Thyroid gland (tissue), 4 donors: ENCODE measurements around the gene SLC22A7.

Source experiments
- POLR2A ChIP-seq, 2 donors: fragments of 450-650 bp; IDR thresholded peaks; one replicate each; pipeline ENCODE4 v1.6.1; 2017; ENCODE audit warnings: antibody characterized with exemption in 2 of 2, mild to moderate bottlenecking in 2 of 2, moderate library complexity in 1 of 2
- TF ChIP-seq, protein P1 (sequence below), 6 experiments: fragments of 200-600 bp in 3 of 6; fragments of 450-650 bp in 3 of 6; sonication (generic) in 3 of 6; IDR thresholded peaks; one replicate each; pipeline ENCODE4 v1.5.1; 2016 to 2019; ENCODE audit warnings: antibody characterized with exemption in 6 of 6, mild to moderate bottlenecking in 2 of 6, inconsistent platforms in 1 of 6, moderate library complexity in 1 of 6

DNA sequence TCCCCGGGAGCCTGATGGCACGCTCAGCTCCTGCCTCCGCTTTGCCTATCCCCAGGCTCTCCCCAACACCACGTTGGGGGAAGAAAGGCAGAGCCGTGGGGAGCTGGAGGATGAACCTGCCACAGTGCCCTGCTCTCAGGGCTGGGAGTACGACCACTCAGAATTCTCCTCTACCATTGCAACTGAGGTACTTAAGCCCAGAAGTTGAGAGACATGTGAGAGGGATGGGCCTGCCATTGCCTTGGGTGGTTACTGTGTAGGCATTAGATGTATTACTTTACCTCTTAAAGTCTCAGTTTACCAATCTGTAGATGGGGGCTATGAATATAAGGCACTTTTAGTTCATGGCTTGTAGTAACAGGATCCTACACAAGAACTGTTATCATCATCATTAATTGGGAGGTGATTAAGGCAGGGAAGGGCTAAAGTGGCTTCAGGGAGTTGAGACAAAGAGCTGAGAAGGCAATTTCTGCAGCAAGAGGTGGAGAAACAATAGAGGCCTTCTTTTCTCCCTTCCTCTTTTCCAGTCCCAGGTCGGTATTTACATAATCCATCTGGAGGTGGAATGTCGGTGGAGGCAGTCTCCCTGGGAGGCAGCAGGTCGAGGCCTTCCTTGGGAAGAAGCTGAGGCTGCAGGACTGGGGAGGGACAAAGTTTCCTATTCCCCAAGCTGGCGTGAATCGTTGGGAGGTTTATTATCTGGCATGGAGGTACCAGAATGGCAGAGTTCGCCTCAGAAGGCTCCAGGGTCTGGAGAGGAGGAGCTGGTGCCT is 691 bp downstream of the SLC22A7 start:
- TF ChIP-seq, protein P1, sequence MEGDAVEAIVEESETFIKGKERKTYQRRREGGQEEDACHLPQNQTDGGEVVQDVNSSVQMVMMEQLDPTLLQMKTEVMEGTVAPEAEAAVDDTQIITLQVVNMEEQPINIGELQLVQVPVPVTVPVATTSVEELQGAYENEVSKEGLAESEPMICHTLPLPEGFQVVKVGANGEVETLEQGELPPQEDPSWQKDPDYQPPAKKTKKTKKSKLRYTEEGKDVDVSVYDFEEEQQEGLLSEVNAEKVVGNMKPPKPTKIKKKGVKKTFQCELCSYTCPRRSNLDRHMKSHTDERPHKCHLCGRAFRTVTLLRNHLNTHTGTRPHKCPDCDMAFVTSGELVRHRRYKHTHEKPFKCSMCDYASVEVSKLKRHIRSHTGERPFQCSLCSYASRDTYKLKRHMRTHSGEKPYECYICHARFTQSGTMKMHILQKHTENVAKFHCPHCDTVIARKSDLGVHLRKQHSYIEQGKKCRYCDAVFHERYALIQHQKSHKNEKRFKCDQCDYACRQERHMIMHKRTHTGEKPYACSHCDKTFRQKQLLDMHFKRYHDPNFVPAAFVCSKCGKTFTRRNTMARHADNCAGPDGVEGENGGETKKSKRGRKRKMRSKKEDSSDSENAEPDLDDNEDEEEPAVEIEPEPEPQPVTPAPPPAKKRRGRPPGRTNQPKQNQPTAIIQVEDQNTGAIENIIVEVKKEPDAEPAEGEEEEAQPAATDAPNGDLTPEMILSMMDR (IDR thresholded peaks at IDR 0.05), result no peak
- no peak for TF ChIP-seq POLR2A (IDR thresholded peaks at IDR 0.05)
